Fibroblast of skin of scalp (primary cell): ENCODE results near the gene EREG.
"Not testable (repeated sequence)": the region's sequence is repeated elsewhere in the genome, so short reads cannot be mapped to it uniquely, and the experiment has no call there.

Source experiments
- DNase-seq: peaks from one replicate; pipeline ENCODE4 v3.0.0-alpha.2; 2013

The EREG gene

DNA sequence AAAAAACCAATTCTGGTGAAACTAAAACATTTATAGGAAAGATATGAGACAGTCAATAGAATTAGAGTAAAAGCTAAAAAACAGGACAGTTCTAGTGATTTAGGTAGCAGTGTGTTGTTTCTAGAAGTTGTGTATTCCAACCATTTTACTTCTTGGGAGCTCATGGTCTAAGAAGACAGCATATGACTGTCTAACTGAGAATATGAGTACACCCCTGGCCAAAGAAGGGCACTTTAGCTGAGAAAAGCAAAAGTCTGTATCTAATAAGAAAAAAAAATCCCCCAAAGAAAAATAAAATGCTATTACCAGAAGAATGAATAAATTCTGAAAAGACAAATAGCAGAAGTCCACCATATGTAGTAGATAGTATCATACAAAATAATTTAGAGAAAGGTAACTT is 26.4 kb downstream of the EREG start:
- DNase-seq: no peak

DNA sequence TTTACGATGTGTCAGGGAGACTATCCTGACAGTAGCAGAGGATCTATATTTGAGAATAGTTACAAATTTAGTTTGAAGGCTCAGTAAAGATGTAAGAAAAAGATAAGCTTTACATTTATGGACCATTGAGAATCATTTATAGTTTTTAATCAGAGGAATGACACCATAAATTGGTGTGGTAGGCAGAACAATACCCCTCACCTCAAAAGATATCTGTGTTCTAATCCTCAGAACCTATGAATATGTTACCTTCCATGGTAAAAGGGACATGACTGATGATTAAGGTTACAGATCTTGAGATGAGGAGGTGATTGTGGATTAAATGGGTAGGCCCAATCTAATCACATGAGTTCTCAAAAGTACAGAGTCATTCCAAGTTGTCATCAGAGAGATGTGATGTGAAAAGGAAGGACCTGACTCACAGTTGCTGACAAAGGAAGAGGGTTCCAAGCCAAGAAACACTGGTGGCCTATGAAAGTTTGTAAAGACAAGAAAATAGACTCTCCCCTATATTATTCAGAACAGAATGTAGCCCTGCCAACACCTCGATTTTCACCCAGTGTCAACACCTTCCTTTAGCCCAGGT is 27.0 kb downstream of the EREG start:
- no peak for DNase-seq

DNA sequence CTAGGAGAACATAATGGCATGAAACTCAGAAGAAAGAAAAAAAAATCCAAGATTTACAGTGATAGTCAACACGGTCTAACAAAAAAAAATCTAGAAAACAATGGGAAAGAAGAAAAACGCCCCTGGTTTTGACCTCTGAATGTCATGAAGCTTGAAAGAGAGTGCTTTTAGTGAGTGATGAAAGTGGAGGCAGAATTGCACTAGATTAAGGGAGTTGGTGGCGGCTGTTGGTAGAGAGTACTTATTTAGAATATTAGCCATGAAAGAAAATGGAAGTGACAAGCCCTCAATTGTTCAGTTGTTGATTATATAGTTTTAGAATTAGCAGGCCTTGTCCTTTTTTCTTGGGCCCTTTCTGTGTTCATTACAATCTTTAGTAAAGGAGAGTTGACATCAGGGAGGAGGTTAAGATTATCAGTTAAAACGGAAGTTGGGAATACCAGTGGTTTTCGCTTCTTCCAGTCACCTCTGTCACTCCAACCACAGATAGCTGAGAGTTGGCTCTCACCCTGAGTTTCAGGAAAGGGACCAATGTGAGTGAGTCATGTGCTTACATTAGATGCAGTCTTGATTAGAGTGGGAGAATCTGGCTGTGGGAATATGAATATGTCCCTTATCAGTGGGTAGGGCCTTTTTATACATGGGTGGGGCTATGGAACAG is 29.7 kb downstream of the EREG start:
- peak; percentile 58 for DNase-seq

DNA sequence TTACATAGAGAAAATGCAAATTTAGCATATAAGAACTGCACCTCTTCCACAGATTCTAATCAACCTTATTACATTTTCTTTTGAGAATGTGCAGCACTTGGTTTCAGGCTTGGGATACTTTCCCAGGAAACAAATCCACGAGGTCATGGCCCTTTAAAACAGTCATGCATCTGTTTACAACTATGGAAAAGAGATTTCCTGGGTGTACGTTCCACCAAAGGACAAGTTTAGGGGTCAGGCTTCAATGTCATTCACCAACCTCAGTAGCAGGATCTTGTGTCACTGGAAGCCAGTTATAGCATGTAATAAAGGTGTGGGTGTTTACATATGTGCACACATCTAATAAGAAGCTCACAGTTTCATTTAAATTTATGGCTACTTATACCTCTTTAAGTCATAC is 30.7 kb downstream of the EREG start:
- DNase-seq: no peak

DNA sequence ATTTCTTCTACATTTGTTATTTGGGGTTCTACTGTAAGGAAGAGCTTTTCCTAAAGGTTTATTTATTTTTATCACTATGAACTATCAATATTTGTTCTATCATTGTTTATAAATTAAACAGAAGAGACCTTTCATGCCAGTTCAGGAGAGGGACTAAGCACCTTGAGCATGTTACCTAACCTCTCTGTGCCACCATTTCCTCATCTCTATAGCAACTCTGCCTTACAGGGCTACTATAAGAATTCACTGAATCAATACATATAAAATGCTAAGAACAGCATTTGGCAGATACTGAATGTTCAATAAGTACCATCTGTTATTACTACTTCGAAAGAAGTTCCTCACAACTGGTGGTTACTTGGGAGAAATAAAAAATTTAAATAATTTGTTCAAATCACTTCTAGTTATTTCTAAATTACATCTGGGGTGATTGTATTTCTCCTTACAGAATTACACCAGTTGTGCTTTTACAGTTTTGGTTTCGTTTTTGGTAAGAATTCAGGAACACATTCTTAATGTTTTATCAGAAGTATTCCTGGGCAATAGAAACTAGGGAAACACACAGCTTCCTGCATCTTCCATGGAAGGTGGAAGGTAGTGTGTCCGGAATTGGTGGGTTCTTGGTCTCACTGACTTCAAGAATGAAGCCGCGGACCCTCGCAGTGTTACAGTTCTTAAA is 32.9 kb downstream of the EREG start:
- no peak for DNase-seq

DNA sequence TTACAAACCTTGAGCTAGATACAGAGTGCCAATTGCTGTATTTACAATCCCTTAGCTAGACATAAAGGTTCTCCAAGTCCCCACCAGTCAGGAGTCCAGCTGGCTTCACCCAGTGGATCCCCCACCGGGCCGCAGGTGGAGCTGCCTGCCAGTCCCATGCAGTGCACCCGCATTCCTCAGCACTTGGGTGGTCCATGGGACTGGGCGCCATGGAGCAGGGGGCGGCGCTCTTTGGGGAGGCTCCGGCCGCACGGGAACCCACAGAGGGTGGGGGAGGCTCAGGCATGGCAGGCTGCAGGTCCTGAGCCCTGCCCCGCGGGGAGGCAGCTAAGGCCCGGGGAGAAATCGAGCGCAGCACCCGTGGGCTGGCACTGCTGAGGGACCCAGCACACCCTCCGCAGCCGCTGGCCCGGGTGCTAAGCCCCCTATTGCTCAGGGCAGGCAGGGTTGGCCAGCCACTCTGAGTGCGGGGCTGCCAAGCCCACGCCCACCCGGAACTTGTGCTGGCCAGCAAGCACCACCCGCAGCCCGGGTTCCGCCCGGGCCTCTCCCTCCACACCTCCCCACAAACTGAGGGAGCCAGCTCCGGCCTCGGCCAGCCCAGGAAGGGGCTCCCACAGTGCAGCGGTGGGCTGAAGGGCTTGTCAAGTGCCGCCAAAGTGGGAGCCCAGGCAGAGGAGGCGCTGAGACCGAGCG is 34.1 kb downstream of the EREG start:
- DNase-seq: not testable (repeated sequence)

DNA sequence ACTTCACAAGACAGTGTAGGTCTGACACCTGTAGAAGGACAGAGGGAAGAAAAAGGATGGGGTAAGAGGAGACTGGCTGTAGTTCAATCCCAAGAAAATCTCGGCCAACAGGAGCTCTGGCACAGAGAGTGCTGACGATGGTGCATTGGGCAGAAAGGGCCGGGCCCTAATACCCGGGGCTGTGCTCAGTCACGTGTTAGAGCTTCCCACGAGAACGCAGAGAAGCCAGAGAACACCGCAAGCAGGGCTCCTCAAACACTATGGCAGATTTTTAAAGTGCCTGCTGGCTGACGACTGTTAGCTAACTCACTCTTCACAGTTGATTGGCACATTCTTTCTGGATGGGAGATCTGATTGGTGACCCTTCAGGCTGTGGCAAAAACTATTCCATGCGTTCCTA is 35.5 kb downstream of the EREG start:
- no peak for DNase-seq

DNA sequence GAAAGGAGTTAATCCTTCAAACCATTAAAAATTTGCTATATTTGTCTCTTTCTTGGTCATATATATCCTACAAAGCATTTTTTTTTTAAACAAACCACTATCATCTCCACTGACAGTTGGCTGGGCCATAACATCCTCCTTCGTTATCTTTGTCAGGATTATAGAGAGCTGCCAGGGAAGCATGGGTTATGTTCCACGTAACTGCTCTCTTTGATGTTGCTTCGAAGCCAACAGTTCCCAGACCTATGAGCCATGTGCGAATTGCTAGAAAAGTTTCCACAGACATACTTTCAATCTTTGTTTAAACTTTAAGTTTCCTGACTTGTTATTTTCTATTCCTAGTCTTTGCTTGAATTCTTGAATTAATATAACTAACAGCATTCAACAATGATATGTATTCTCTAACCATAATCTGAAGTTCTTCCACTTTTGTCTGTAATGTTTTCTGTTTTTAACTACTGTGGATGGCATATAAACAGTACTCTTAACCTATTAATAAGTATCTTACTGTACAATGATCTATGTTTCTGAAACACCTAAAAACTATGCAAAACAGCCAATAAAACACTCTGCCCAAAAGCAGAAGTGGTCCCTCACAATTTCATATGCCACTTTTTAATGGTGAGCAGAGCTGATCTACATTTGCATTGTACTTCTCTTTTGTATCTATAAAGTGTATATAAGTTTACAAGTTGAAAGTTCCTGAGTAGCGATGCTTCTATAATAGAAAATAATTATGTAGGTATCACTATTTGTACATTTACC is 37.9 kb downstream of the EREG start:
- no peak for DNase-seq

DNA sequence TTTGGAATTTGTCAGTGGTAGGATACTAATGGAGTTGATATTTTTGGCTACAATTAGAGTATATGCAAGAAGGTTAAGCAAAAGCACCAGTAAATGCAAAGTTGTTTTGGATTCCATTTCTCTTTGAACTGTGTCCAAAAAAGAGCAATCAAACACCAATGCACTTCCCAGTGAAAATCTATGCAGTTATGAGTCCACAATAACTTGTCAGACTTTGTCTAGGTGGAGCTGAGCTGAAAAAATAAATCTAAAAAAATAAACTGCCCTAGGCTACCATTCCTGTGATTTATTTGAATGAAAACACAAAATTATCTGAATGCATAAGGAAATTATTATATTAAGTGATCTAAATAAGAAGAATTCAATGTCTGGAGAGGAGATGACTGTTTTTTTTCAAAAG is 42.9 kb downstream of the EREG start:
- DNase-seq: no peak

DNA sequence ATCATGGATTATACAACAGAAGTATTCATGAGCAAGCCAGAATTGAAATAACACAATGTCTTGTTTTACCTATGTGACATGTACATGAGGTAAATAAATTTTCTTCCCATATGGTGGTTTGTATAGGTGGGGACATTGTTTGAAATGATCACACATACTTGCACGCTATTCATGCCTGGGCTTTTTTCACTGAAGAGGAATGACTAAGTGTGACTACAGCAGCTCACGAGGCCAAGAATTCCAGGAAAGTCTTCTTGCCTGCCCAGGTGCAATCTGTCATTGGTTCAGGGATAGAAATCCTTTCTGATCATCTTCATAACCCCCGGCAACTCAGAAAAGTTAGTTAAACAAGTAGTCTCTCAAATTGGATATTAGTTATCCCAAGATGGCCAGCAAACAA is 43.7 kb downstream of the EREG start:
- DNase-seq: no peak

DNA sequence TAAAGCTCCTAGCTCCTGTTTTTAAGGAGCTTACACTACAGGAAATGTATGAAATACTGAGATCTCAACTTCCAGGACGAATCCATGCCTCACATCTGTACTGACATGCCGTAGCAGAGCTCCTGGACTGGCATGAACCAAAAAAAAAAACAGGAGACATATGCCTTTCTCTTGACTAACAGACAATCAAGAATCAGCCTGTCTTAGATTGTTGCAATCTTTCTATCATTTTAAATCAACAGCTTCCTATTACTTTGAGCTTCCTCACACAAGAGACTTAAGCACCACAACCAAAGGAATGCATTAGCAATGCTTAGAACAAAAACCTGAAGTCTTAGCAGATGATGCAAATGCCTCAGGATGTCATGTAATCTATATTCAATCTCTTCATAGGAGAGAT is 45.3 kb downstream of the EREG start:
- peak; percentile 38 for DNase-seq

DNA sequence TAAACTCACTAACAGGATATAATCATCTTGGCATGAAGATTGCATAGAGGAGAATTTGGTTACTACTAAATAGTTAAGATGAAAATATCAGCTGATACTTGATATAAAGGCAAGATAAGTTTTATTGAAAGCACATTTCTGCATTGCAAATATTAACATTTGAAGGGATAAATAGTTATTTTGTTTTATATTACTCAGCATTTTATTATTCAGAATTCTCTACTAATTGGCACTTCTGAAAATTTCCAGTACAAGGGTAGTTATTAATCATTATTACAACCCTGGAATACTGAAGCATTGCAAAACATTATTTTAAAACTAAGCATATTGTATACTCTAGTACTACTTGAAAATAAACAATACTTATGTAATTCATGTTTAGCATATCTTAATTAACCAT is 47.3 kb downstream of the EREG start:
- no peak for DNase-seq

DNA sequence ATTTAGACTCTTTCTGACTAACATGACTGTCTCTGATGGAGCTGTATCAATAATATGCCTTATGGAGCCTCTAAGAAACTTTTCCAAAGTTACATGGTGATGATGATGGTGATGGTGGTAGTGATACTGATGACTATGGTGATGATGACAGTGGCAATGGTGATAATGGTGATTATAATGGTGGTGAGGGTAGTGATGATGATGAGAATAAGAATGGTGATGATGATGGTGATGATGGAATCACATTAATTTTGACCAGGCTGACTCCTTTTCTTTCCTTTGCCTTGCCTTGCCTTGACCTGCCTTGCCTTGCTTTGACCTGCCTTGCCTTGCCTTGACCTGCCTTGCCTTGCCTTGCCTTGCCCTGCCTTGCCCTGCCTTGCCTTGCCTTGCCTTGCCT is 48.3 kb downstream of the EREG start:
- DNase-seq: no peak

DNA sequence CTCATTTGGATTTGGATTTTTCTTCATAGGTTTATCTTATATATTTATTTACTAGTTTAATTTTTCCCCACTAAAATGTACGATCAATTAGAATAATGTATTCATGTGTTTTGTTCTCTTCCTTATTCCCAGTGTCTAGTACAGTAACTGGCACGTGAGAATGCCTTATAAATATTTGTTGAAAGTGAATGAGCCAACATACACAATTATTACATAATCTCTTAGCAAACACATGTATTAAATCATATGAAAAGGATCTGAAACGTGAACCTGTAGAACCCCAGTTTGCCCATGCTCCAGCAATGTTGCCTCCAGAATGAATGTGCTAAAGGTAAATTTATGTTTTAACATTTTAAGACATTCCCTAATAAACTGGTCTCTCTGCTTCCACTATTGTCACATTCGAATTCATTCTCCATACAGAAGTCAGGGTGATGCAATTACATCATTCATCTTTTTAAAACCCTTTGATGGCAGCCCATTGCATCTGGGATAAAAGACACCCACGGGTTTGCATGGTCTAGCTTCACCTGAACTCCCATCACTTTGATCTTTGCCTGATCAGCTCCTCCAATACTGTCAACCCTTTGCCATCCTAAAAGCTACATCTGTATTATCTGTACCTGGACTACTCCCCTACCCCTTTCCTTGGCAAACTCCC is 49.3 kb downstream of the EREG start:
- no peak for DNase-seq

DNA sequence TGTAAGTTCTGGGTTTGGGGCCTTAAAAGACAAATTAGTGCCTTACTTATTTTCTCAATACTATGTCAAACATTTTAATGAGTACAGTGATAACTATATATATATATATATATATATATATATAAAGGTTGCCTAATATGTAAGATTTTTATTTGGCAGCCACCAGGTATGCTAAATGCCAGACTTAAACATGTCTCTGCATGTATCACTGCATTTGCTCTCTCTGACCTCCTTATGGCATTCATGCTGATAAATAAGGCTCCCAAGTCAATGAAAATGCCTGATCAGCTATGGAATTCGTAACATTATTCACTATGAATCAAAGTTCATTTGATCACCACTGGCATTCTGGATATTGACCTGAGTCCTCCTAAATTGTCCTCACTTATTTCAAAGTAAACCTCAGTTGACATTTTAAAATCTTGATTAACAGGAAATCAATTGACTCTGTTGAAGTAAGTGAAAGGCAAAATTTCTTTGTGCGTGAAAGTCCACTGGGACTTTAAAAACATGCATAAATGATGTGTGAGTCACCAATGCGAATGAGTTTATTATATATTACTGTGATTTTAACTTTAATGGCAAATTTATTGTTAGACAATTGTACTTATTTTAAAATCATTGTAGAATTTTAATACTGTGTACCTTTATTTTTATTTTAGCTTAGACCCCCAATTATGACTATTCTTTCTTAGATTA is 50.8 kb downstream of the EREG start:
- DNase-seq: peak; percentile 30

DNA sequence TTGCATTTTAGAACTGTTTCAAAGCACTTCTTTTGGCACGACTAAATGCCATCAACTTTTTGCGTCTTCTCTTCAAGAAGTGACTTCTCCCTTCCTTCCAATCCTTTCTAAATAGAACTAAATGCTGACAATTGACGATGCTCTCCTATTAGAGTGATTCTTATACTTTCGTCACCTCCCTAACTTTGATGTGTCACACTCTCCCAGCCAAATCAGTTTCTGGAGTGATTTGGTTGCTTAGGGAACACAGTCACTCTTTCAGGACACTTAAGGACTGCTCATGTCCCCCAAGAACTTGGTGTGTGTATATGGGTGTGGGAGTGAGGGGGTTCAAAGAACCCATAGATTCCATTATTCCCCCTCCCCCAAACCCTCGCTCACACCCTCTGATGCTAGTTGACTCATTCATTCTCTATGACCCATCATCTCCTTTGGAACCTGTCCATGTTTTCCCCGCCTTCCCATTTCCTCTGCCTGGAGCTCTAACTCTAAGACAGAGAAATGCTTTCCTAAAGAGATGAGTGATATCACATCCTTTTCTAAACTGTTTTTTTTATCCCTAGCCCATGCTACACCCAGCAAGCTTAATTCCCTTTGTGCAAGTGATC is 53.2 kb downstream of the EREG start:
- DNase-seq: peak; percentile 85

DNA sequence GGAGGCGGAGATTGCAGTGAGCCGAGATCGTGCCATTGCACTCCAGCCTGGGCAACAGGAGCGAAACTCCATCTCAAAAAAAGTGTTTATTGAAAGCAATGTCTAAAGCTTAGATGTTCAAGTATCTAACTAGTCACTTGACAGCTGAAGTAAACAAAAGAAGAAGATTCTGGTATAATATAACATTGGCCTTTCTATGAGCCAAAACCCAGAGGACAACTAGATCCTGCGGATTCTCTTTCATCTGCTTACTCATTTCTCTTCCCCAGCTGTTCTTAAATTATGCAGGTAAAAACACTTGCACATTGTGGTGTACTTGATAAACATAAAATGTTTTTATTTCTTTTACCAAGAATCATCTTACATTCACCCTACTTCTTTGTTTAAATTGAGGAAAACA is 55.9 kb downstream of the EREG start:
- no peak for DNase-seq

DNA sequence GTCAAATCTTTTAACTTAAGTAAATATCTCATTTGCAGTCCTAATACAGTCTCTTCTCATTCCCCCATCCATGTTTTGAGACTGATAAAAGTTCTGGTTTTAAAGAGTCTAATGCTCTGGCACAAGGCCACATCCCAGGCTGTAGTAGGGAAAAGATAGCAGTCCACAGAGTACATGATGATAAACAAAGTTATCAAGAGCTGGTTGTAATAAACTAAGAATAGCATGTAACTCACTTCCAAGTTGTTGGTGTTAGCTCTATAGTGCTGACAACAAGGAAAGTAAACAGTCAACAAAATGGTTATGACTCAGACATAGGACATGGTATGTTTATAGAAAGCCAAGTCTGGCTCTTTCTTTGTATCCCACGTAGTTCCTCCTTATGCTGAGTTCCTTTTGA is 58.2 kb downstream of the EREG start:
- no peak for DNase-seq

DNA sequence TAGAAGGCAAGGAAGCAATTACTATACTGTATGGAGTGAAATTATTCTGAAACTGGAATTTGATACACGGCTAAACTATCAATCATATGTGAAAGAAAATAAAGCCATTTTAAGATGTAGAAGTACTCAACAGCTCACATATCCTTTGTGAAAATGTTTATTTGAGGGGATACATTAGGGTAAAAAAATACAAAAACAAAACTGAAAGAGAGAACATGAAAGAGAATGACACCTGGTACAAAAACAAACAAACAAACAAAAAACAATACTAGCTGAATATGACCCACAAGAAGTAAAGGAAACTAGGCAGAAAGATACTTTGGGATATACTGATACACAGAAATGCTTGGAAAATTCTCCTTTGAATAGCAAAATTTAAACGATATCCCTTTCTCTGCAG is 59.2 kb downstream of the EREG start:
- no peak for DNase-seq

DNA sequence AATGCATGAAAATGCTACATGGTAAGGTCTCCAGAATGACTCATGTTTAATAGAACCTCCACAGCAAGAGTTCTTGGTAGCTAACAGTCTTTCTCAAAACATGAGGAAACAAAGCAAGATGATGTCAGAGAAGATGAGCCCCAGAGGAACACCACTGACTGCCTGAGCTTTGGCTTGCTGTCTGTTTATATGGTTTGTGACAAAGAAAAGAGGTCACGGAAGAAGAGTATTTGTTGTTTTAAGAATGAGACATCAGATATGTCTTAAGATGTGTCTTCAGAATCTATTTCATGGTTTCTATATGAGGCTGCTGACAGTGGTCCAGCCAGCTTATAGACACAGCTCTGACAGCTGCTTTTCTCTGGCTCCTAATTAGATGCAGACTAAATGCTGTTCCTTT is 61.2 kb downstream of the EREG start:
- DNase-seq: peak; percentile 89

DNA sequence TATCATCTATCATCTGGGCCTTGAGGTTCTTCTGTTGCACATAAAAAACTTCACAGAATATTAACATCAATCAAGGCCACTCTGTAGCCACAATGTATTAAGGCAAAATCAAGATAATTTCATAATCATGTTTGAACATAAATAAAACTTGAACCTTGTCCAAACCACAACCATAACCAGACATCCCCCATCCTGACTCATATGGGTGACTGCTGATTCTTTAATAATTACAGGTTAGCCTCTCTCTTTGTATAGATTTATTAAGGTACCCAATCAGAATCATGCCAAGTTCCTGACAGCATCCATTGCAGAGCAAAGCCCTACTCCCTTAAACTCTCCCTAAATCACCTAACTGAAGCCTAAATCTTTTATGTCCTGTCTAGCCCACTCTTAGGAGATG is 63.3 kb downstream of the EREG start:
- no peak for DNase-seq
